ENCODE data around the gene GFRA4.

The GFRA4 gene

DNA sequence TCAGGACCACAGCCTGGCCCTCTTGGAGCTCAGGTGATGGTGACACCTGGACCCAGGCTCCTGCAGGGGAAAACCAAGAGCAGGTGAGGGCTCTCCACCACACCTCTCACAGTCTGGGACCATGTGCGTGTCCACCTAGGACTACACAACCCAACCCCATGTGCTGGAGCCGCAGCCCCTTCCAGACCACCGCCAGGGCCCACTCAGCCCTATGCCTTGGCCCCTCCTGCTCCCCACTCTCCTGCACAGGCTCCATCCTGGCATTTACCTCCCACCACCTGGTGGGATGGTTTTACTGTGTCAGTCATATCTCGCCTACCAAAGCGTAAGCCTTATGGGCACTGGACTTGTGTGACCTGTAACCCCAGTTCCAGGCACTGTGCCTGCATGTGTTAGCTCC lies 31.7 kb upstream of the GFRA4 start:
- no peak for DNase-seq (ENCODE audit: low read depth in 2 of 2)

DNA sequence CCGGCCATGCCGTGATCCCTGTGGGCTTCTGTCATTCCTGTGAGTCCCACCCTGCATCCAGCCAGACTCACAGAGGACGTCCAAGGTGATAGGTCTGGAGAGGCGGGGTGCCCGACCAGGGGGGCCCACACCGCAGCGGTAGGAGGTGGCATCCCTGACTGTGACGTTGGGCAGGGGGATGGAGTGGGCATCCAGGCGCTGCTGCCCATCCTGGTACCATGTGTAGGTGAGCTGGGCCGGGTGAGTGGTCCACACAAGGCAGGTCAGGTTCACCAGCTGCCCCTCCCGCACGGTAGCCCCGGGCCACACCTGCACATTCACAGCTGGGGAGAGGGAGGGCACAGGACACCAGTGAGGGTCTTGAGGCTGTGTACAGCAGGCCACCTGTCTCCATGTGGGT lies 30.2 kb upstream of the GFRA4 start:
- DNase-seq (ENCODE audit: low read depth in 2 of 2), result no peak

DNA sequence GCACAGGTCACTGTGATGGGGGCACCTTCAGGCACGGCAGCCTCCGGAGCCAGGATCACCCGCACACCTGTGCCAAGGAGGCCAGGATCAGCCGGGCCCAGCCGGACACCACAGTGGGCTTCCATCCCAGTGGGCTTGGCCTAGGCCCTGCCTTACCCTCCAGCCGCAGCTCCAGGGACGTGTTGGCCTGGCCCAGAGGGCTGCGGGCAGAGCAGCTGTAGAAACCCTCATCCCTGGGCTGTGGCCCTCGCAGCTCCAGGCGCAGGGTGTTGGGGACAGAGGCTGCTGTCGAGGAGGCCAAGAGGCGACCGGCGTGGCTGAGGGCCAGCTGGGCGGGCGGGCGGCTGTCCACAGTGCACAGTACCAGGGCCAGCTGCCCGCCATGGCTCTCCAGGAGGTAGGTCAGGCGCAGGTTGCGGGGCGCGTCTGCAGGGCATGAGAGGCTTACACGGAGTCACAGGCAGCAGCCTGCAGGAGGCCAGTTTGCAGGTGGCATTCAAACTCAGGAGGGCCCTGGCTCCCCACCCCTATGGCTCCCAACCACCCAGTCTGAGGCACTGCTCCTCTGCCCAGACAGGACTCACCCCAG lies 29.6 kb upstream of the GFRA4 start:
- DNase-seq (ENCODE audit: low read depth in 2 of 2), result no peak

DNA sequence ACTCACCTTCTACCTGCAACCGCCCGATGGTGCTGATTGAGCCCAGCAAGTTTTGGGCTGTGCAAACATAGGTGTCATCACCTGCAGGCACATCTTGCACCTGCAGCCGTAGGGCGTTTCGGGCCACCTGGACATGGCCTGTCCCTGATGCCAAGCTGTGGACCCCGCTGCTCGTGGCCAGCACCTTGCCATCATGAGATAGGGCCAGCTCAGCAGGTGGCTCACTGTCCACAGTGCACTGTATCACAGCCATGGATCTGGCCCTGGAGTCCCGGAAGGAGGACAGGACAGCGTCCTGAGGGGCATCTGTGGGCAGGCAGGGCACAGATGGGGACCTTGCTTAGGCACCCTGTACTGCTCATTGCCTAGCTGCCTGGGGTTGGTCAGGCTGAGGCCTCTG lies 28.7 kb upstream of the GFRA4 start:
- DNase-seq (ENCODE audit: low read depth in 2 of 2), result no peak

DNA sequence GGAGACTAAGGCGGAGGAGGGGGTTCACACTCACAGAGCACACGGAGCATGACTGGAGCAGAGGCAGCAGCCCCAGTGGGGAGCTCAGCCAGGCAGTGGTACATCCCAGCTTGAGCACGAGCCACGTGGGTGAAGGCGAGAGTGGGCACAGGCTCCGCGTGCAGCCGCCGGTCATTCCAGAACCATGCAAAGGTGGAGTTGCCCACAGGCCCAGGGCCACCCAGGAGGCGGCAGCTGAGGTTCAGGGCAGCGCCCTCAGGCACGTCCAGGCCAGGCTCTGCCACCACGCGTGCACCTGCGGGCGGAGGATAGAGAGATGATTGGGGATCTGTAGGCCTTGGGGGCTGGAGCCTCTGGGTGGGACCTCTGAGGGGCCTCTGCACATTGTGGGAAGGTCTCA lies 28.1 kb upstream of the GFRA4 start:
- no peak for DNase-seq (ENCODE audit: low read depth in 2 of 2)

DNA sequence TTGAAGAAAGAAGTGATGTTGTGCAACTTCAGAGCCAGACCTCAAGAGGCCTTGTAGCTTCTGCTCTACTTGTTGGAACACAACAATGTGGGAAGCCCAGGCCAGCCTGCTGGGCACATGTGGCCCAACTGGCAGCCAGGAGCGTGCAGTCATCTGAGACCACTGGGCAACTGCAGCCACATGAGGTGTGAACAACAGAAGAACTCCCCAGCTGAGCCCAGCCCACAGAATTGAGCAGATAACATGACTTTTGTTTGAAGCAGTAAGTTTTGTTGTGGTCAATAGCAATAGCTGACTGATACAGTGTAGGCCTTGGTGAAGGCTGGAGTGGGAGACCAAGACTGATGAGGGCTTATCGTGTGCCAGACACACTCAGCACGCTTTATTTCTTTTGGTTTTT lies 27.2 kb upstream of the GFRA4 start:
- DNase-seq (ENCODE audit: low read depth in 2 of 2), result no peak

DNA sequence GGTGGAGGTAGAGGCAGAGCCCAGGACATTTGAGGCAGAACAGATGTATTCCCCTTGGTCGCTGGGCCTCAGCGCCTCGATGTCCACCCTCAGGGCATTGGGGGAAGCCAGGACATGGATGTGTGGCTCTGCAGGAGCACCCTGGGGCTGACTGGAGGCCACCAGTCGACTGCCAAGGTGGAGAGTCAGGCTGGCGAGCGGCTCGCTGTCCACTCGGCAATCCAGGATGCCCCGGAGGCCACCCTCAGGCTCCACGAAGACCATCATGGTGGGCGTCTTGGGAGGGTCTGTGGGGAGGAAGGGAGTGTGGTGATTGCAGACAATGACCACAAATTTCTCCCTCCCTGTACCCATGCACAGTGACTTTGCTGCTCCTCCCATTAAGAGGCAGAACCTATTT lies 26.8 kb upstream of the GFRA4 start:
- no peak for DNase-seq (ENCODE audit: low read depth in 2 of 2)

DNA sequence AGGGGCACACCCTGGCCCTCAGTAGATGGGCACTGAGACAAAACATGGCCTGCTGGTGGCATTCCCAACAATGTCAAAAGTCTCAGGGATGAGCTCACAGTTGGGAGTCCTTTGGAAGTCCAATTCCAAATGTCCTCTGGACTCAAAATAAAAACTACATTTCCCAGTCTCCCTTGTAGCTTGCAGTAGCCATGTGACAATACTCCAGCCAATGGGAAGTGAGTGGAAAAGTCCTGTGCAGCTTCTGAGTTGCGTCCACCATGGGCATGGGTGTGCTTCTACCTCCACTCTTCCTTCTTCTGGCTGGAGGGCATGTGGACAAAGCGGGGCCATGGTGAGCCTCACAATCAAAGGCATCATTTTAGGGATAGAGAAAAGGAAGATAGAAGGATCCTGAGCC lies 24.5 kb upstream of the GFRA4 start:
- no peak for DNase-seq (ENCODE audit: low read depth in 2 of 2)

DNA sequence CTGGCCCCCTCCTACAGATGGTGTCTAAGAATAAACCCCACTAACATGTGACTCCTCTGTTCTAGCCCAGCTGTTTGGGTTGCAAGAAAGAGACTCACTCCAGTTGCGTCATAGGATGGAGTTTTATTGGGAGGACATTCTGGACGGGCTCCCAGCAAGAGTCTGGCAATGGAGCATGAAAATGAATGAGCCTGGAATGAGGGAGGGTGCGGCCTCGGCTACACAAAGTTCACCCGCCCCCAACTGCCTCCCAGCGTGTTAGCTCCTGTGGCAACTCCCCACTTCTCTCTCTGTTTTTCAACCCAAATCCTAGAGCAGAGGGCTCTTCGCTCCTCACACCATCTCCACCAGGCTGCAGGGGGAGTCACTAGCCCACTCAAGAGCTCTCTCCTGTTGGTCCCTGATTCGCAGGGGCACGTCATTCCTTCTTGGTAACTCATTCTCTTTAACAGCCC lies 23.7 kb upstream of the GFRA4 start:
- no peak for DNase-seq (ENCODE audit: low read depth in 2 of 2)

DNA sequence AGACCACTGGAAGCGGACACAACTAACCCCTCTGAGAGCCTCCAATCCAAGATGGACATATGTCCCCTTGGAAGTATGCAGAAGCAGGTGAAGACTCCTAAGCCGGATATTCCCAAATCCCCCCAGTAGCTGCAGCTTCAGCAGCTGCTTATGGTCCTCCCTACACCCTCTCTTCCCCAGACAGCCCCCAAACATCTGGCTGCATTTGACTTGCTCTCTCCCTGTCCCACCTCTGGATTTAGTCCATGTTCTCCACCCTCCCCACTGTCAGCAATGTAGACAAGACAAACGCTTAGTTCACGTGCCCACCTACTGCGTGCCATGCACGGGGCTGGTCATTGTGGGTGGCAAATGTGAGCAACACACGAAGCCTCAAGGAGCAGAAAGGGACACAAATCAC lies 23.2 kb upstream of the GFRA4 start:
- DNase-seq (ENCODE audit: low read depth in 2 of 2), result no peak

DNA sequence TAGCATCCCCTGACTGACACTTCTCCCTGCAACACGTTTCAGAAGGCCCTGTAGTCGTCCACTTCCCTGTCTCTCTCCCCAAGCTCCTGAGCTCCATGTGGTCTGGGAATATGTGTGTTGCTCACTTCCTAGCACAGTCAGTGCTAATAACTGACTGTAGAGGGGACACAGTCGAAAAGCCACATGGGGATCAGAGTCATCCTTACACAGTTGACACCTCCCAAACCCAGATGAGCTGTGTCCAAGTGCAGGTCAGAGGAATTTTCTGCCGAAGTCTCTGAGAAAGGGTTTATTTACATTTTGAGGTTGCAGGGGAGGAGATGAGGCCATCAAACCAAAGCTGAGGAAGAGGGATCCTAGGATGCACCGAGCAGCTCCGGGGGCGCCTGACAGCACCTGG lies 22.1 kb upstream of the GFRA4 start:
- DNase-seq (ENCODE audit: low read depth in 2 of 2), result no peak

DNA sequence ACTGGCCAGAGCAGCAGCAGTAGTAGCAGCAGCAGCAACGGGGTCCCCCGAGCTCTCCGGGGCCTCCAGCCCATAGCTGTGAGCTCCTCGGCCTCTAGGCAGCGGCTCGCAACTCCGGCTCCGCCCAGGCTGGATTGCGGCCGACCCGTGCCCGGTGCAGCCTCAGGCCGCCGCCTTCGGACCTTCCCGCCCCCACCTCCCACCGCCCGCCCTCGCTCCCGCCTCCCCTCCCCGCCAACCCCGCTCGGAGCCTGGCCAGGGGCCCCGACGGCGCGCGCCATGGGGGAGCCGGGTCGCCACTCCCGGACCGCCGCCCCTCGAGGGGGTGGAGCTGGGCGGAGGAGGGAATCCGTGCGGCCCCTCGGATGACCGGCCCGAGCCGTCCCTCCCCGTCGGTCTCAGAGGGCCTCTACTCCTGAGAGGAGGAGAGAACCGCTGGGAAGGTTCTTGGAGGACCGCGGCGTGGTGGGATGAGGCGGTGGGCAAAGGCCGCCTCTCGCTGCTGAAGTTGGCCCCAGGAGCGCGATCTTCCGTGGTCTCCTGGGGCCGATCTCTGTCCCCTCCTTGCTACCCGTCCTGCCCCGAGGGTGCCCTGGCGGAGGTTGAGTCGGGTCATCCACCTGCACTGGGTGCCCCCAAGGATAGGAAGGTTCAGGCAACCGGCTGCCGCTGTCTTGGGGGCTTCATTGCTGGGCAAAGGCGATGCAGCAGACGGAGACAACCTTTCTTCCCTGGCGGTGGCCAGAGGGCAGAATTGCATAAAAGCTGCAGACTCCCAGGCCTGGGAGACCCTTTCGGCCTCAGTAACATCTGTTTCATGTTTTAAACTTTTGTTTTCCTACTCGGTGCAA lies 19.0 kb upstream of the GFRA4 start, which contains the start of gene ADAM33:
Gene ADAM33 (minus strand): TSS at position 80 of the 851 bp plus-strand sequence. CDS start 6 bp downstream, at position 74.
- DNase-seq (ENCODE audit: low read depth in 2 of 2), result no peak

DNA sequence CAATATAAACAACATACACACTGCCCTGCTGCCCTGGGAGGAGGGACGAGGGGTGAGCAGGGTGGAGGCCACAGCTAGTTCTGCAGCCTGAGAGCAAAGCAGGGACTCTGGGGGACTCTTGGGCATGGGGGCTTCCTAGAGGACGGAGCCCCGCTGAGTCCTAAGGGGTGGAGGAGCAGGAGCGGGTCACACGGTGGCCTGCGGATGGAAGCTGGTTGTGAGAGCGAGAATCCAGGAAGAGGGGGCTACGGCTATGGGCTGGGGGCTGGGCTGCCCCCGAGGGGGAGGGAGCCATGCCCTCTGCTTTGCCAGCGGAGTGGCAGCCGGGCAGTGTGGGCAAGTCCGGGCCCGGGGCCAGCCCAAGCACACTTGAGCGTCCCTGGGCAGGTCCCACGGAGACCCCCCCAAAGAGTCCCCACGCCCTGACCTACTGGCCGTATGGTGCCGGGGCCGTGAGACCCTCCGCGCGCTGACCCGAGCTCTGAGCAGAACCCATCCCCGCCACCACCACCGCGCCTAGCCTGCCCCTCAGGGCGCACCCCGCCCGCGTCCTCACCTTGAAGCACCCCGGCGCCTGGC lies 18.2 kb upstream of the GFRA4 start:
- DNase-seq (ENCODE audit: low read depth in 2 of 2), result no peak

DNA sequence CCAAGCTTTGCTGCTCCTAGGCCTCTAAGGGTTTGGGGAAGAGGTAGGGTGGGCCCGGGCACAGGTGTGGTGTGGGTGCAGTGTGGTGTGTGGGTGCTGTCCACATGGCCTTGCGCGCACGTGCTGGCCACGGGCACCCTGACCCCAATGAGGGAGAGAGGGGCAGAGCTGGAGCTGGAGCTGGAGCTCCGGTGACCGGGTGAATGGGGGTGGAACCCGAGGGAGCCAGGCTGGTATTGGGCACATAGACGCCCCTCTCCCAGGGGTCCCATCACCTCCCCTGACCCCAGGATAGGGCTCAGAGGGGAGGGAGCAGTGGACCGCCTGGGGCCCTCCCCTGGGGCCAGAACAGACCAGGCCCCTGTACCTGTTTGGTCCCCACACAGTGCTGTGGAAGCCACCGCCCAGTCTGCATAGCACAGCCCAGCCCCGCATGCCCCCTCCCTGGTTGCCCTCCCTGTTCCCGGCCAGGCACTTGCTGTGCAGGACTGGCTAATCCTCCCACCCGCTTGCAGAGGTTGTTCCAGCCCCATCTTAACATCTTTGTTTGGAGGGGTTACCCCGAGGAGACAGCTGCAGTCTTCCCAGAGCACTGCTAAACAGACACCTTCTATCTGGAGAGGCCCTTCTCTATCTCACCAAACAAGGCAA lies 17.6 kb upstream of the GFRA4 start:
- no peak for DNase-seq (ENCODE audit: low read depth in 2 of 2)

DNA sequence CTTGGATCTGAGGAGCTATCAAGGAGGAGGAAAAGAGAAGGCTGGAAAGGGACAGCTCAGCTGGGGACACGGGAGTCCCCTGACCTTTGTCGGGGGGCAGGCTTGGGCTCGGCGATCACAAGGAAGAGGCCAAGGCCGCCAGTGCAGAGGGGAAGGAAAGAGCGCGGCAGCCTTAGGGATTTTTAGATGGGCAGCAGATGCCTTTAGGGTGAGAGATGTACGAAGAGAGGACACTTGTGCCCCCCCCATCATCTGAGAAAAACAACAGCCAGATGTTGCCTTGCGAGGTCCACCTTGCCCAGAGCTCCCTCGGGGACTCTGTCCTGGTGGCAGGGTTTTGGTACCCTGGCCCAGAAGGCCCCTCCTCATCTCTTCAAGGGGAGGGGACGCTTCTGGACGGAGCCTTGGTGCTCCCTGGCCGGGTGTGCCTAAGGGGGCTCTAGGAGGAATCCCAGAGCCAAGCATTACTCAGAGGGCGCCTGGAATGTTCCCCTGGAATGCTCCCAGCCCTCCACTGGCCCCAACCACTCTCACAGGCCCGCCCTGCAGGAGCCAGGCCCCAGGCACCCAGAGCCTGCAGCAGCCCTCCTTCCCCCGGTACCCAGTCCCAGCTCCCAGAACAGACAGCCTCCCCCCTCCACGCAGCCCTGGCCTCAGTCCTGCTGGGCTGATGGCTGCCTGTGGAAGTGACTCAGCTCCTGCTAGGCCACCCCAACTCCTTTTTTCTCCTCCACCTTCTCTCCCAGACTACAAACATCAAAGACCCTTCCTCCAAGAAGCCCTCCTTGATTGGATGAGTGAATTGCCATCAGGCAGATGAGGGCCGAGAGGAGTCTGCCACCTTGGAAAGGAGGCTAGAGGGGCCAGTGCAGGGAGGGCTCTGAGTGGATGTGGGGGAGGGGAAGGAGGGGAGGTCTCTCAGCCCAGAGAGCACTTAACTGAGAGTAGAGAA lies 16.8 kb upstream of the GFRA4 start:
- DNase-seq (ENCODE audit: low read depth in 2 of 2), result no peak

DNA sequence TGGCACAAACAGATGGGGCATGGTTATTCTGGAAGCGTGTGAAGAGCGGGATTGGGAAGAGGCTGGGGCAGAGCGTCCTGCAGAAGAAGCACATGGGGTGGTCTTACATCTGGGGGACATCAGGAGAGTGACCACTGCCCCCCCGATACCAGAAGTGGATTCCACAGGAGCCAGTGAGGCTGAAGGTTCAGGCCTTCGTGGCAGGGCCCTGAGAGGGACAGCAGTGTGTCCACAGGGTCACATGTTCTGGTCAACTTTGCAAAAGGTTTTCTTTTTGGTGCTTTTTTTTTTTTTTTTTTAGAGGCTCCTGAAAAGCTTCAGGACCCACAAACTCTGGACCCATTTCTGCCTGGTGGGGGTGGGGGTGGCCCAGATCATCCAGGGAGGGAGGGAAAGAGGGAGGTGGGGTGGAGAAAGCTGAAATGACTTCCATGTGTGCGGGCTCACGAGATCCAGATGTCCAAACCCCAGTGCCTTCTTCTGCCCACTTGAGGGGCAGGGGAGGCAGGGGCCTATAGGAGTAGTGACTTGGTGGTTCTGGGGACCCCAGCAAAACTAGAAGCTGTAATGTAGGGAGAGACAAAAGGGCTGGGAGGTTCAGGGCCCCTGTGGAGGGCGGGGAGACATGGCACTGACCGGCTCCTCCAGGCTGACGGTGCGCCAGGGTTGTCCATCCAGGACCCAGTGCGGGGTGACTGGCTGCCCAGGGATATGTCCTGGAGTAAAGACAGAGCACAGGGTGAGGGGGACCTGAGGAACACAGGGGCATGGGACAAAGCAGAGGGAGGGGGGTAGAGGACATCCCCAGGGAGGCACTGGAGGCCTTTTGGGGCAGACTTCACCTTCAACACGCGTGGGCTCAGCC lies 15.9 kb upstream of the GFRA4 start:
- no peak for DNase-seq (ENCODE audit: low read depth in 2 of 2)

DNA sequence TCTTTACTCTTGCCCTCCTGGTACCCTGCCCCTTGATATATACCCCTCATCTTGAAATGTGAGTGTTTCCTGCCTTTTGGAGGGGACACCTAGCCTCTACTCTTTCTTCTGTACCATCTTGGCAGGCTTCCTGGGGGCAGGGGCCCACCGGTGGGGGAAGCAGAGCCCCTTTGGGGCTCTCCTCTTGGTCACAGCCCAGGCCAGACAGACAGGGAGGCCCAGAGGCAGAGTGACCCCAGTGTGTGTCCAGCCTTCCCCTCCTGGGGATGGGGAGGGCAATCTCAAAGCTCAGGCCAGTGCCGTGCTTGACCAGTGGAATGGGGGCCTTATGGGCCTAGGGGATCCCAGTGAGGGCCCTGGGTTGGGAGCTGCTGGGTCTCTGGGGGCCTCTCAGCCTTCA lies 15.0 kb upstream of the GFRA4 start:
- DNase-seq (ENCODE audit: low read depth in 2 of 2), result no peak

DNA sequence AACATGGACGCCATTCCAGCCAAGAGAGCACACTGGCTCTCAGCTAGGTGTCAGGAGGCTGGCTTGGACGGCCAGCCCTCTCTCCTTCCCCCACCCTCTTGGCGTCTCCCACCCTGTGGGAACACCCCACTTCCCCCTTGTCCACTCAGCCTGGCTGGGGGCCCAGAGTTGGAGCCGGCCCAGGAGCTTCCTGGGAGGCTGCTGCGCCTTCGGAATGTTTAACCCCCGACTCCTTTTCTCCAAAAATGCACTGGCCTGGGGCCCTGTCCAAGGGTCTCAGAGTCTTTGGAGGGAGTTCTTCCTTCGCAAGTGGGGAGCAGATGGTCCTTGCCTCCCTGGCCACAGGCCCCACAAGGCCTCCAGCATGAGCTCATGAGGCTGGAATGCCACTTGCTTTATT lies 14.5 kb upstream of the GFRA4 start:
- DNase-seq (ENCODE audit: low read depth in 2 of 2), result no peak

DNA sequence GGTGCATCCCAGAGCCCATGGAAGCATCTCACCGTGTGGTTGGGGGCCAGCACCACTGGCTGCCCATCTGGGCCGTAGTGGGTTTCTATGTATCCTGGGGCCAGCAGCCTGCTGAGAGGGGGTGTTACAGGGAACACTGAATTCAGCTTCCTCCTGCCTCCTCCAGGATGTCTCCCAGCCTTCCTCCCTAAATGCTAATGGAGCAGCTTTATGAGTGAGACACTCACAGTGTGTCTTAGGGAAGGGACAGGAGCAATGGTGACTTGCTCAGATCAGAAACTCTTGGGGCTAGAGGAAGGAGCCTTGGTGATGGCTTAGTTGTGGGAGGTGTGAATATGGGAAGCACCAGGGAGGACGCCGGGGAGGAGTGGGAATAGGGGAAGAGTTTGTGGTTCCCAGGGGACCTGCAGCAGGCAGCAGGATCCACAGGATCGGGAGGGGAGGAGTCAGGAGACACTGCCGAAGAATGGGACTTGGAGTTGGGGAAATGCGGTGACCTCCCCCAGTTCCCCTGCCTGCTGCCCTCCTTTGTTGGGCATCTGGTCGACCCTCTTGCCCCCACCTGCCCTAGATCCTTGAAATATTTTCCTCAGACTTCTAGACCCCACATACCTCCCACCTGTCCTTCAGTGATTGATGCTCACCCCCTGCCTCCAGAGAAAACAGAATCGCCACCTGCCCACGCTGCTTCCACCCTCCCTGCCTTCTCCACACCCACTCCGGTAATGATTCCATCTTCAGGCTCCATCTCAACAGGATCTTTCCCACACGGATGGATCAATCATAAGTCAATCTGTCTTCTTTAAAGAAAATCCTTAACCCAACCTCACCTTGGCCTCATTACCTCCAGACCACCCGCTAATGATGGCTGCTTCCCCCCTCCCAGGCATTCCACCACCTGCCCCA lies 12.0 kb upstream of the GFRA4 start:
- no peak for DNase-seq (ENCODE audit: low read depth in 2 of 2)

Data from activated CD4-positive, alpha-beta T cell treated with anti-CD3 and anti-CD28 coated beads for 24 hours (primary cell).